ENCODE data around the gene PCF11. TPM values are rescaled to one million over a fixed set of nuclear protein-coding genes. Genes with fewer than 3 reads are reported as not detected.
A peak's percentile ranks its signal among the peaks of the same experiment; 100 is the strongest.

Gene PCF11
- total and polyA plus RNA-seq, 2 of the 13 experiments (the other 11 are each of a cell fraction or from before 2014, with no cell fraction given), result 40.3 to 47.7 TPM

GRCh38 chr11:83193315-83194280 lies 36.7 kb downstream of the PCF11 start, which contains the start of gene ANKRD42 (continued):
- no peak for TF ChIP-seq PRMT3 (CRISPR knock-in tag; IDR thresholded peaks at IDR 0.05; ENCODE audit: borderline replicate concordance, low read depth)
- peak; percentile 78 to 80; a peak in 3 of 4 replicates for TF ChIP-seq POLR2A (IDR thresholded peaks at IDR 0.05; ENCODE audit: insufficient read depth in 1 of 2, low read depth in 2 of 2, low read length in 2 of 2)
- no peak for TF ChIP-seq ATF4 (CRISPR knock-in tag; IDR thresholded peaks at IDR 0.05)
- TF ChIP-seq MATR3 (CRISPR knock-in tag; IDR thresholded peaks at IDR 0.05), result no peak
- TF ChIP-seq FOXO1 (CRISPR knock-in tag; IDR thresholded peaks at IDR 0.05), result no peak
- peak; percentile 90 for TF ChIP-seq KDM5A (IDR thresholded peaks at IDR 0.05; ENCODE audit: borderline replicate concordance, low read length)
- no peak for TF ChIP-seq NR3C1 (CRISPR knock-in tag; IDR thresholded peaks at IDR 0.05)
- TF ChIP-seq NR2F1 (CRISPR knock-in tag; IDR thresholded peaks at IDR 0.05), result no peak
- TF ChIP-seq, protein P1, sequence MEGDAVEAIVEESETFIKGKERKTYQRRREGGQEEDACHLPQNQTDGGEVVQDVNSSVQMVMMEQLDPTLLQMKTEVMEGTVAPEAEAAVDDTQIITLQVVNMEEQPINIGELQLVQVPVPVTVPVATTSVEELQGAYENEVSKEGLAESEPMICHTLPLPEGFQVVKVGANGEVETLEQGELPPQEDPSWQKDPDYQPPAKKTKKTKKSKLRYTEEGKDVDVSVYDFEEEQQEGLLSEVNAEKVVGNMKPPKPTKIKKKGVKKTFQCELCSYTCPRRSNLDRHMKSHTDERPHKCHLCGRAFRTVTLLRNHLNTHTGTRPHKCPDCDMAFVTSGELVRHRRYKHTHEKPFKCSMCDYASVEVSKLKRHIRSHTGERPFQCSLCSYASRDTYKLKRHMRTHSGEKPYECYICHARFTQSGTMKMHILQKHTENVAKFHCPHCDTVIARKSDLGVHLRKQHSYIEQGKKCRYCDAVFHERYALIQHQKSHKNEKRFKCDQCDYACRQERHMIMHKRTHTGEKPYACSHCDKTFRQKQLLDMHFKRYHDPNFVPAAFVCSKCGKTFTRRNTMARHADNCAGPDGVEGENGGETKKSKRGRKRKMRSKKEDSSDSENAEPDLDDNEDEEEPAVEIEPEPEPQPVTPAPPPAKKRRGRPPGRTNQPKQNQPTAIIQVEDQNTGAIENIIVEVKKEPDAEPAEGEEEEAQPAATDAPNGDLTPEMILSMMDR (CRISPR knock-in tag; IDR thresholded peaks at IDR 0.05), result no peak
- no peak for TF ChIP-seq ATRX (CRISPR knock-in tag; IDR thresholded peaks at IDR 0.05; ENCODE audit: borderline replicate concordance)
- TF ChIP-seq PAWR (CRISPR knock-in tag; IDR thresholded peaks at IDR 0.05; ENCODE audit: borderline replicate concordance), result no peak
- no peak for TF ChIP-seq MTF1 (CRISPR knock-in tag; IDR thresholded peaks at IDR 0.05)
- peak; percentile 74 for TF ChIP-seq FOXA3 (CRISPR knock-in tag; IDR thresholded peaks at IDR 0.05)
- TF ChIP-seq ZNF235 (CRISPR knock-in tag; IDR thresholded peaks at IDR 0.05; ENCODE audit: borderline replicate concordance), result no peak
- peak; percentile 40; the same call in 1 of the 2 replicates for TF ChIP-seq ARID5B (CRISPR knock-in tag; IDR thresholded peaks at IDR 0.05)
- TF ChIP-seq ZNF772 (CRISPR knock-in tag; IDR thresholded peaks at IDR 0.05), result peak; percentile 85; the same call in 1 of the 2 replicates
- TF ChIP-seq THAP11 (CRISPR knock-in tag; IDR thresholded peaks at IDR 0.05), result peak; percentile 93
- peak; percentile 52; the same call in 1 of the 2 replicates for TF ChIP-seq RFXANK (CRISPR knock-in tag; IDR thresholded peaks at IDR 0.05)
- TF ChIP-seq TMF1 (CRISPR knock-in tag; IDR thresholded peaks at IDR 0.05; ENCODE audit: low read depth), result 0 out of 2 replicates have a peak, but pooled peaks have one; percentile 44
- TF ChIP-seq HES4 (CRISPR knock-in tag; IDR thresholded peaks at IDR 0.05; ENCODE audit: borderline replicate concordance), result no peak; the same call in 1 of the 2 replicates
